ENCODE measurements around the gene THRB.

- no peak for TF ChIP-seq CTCF (IDR thresholded peaks at IDR 0.05)
- TF ChIP-seq POLR2A (IDR thresholded peaks at IDR 0.05): no peak
Observed at GRCh38 chr3:24539699-24540098, 45.0 kb upstream of the THRB start.
